Stimulated activated CD4-positive, alpha-beta T cell treated with anti-CD3 and anti-CD28 coated beads, Interleukin-12 subunit alpha, Interleukin-12 subunit beta, amount 100 ng/mL, for 24 hours (primary cell): ENCODE measurements around the gene ACOX3.
"Not testable (repeated sequence)": the region's sequence is repeated elsewhere in the genome, so short reads cannot be mapped to it uniquely, and the experiment has no call there.

Experiments
- DNase-seq, 2 experiments: peaks; one replicate each; pipeline ENCODE4 v3.0.0-alpha.2; 2020; ENCODE audit warnings: low read depth in 2 of 2

ACOX3 gene

DNA sequence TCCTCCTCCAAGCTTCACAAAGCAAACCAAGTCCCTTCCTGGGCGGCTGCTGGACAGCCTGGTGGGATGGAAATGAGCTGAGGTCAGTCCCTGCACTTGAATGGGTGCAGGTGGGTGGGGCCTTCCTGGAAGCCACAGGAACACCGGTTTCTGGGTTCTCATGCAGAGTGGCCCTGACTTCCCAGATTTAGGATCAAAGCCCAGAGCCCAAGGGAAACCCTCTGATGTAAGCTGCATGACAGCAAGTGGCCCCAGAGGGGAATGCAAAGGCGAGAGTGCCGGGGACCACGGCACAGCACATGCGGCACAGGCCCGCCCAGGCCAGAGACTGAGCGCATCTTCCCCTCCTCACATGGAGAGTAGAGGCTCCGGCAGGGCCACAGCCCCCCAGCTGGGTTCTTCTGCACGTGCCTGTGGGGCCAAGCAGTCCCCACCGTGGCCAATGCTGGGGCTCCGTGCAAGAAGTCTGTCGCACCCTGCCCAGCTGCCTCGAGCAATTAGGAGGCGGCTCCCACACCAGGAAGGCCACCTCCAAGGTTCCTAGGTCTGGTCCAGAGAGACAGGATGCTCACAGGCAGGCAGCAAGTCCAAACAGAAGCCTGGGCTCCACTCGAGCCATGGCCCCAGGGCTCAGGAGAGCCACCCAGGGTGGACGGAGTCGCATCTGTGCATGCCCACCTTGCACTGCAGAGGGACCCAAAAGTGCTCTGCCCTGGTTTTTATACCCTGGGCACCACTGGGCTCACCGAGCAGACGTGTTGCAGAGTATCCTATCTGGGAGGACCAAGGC is 88.0 kb downstream of the ACOX3 start:
- no peak for DNase-seq

- DNase-seq: no peak
These were observed 88.6 kb downstream of the ACOX3 start for GRCh38 chr4:8351931-8352367.

- DNase-seq: no peak
These were observed 89.6 kb downstream of the ACOX3 start for GRCh38 chr4:8350841-8351461.

DNA sequence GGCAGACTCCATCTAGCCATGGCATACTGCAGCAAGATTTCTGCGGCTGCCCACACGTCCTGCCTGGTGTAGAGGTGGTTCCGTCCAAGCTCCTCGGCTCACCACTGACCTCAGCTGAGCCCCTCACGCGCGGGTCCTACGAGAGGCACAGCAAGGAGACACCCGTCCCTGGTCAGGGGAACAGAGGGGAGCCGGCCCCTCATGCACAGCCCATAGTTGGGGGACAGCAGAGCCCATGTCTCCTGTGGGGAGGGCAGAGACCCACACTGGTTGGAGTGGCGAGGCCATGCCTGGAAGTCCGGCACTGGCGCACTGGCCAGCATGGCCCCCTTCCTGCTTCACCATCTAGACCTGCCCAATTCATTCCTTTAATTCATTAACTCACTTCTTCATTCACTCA is 90.2 kb downstream of the ACOX3 start:
- no peak for DNase-seq

DNA sequence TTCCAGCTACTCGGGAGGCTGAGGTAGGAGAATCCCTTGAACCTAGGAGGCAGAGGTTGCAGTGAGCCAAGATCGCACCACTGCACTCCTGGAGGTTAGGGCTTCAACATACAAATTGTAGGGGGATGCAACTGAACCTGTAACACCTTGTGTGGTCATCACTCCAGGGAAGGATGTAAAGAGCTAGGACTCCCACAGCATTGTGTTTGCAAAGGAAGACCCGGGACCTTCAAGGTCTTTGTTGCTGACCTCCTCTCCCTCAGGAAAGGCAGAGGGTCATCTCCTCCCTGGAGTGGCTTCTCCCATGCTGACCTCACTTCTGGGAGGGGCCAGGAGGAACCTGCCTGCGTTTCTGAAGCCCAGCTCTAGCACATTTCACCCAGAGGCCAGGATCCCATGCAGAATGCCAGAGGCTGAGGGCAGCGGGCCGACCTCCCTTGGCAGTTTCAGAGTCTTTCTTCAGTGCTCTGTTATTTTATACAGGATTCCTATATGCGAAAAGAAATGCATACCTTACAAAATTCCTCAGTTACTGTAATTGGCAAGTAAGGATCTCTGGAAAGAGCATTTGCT is 90.8 kb downstream of the ACOX3 start:
- no peak for DNase-seq

GRCh38 chr4:8349236-8349635 is 91.3 kb downstream of the ACOX3 start:
- DNase-seq: not testable (repeated sequence)

- no peak for DNase-seq
These were observed 92.5 kb downstream of the ACOX3 start for GRCh38 chr4:8348071-8348470.

DNA sequence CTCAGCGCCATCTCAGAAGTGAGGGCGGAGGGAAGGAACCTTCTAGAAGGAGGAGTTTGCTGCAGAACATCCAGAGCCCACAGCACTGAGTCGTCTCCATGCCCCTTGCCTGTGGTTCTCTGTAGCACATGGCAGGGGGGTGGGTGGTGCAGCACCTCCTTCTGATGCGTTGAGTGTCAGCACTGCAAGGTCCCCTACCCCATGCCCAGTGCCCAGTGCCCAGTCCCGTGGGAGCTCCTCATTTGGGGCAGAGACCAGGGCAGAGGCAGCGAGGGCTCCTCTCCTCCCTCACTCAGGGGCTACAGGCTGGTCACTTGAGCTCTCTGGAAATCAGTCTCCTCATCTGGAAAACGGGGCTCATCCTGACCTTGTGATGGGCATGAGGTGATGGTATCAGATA is 92.9 kb downstream of the ACOX3 start:
- DNase-seq: no peak

DNA sequence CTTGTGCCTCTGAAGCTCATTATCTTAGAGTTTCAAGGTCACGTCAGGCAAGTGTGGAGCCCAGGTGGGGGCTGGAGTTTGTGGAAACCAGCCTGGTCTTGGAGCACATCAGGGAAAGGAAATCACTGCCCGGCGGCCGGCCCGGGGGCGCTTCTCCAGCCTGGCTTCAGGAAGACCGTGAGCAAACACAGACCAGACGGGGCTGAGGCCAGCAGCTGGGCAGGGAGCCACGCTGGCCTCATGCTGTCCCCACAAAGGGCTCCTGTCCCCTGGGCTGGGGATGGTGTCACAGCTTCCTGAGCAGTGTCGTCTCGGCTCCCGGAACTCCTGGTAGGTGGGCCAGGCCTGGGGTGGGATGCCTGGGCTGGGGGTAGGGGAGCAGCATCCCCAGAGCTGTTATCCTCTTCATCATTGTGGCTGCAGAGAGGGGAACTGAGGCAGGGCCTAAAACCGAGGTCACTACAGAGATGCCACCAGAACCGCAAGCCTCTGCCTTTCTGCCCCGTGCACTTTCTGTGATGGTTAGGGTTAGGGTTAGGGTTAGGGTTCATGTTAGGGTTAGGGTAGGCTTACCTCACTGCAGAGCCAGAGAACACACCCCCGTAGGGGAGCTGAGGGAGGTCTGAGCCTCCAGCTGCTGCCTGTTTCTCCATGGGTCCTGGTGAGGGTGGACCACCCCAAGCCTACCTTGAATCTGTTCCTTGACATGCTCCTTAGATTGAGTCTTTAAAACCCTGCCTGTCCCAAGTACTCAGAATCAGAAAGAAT is 93.5 kb downstream of the ACOX3 start:
- DNase-seq: no peak

DNA sequence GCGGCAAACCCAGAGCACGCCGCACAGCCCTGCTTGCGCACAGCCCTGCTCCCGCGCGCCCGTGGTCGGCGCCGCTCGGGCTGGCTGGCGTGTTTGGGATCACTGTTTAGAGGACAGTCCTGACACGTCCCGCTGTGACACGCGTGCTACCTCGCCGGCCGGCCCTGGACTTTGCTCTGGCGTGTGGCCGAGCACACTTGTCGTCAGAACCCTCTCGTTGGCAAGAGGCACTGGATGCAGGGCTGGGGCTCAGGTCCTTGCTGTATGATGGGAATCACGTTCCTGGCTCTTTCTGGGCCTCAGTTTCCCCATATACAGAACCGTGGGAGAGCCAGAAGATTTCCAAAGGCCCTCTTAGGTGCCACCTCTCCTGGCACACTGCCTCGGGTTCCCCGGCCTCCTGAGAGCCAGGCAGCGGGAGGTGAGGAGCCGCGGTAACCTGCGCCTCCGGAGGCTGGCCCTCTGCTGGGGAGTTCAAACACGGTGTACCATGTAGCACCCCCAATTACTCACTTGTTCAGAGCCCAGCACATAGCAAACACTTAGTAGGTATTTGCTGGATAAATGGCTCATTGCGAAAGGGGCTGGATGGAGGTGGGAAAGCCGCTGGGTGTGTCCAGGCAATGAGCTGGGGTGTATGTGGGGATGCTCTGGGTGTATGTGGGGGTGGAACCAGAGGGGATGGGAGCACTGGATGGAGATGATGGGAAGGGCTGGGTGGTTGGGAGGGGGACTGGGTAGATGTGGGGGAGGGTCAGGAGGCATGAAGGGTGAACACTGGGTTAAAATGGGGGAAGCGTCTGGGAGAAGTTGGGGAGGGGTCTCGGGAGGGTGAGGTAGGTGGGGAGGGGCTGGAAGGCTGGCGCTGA is 94.3 kb downstream of the ACOX3 start:
- no peak for DNase-seq

DNA sequence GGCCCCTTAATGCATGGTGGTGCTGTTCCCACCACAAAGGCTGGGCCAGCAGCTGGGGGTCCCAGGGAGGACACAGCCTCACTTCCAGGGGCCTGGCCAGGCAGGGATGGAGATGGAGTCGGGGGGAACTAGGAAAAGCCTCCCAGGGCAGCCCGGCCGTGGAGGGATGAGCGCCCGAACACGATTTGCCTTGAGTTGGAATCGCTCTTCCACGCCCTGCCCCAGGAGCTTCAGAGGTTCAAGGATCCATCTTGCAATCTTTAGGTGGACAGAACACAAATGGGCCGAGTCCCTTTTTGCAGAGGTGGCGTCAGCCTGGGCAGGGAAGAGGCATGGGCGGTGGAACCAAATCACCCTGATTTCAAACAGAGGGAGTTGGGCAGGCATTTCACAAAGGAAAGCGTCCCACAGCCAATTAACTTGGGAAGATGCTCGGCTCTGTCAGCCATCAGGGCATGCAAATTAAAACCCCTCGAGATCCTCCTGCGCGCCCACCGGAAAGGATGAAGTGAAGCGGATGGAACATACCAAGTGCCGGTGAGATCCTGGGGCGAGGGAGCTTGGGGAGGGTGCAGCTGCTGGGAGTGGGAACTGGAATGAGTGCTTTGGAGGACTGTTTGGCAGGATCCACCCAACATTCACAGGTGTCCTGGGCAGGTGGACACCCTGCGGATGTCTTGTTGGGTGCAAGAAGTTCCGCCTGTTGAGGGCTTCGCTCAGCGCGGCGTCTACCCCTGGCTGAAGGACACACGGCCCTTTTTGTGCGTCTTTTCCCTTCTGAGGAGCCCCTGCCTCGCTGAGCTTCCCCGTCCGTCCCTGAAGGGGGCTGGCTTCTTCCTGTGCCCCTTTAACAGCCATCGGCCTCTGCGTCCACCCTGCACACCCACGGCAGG is 95.2 kb downstream of the ACOX3 start:
- DNase-seq: no peak

DNA sequence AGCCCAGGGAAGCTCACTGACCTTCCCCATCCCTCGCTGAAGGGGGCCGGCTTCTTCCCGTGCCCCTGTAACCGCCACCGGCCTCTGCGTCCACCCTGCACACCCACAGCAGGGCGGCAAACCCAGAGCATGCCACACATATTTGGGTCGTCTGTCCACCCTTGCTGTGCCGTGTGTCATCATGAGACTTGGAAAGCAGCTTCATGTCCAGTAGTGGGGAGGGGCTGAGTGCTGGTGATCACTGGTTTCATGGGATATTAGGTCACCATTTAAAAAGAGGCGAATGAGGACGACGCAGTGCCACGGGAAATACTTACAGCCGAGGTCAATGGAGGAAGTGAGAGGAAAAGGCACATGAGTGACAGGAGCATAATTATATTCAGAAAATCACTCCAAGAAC is 96.1 kb downstream of the ACOX3 start:
- DNase-seq: no peak

DNA sequence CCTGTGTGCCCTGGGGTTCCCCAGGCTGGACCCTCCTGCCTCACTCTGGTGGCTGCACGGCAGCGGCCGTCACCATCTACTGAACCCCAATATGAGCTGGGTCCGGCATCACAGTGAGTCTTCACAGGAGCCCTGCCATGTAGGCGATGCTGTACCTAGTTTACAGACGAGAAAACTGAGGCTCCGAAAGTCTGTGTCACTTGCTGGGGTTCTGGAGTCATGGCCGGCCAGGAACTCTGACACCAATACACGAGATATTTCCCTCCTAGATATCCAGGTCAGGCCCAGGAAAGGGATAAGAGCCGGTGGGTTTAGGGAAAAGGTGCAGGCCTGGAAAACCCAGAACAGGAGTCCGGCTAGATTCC is 96.6 kb downstream of the ACOX3 start:
- DNase-seq: no peak

DNA sequence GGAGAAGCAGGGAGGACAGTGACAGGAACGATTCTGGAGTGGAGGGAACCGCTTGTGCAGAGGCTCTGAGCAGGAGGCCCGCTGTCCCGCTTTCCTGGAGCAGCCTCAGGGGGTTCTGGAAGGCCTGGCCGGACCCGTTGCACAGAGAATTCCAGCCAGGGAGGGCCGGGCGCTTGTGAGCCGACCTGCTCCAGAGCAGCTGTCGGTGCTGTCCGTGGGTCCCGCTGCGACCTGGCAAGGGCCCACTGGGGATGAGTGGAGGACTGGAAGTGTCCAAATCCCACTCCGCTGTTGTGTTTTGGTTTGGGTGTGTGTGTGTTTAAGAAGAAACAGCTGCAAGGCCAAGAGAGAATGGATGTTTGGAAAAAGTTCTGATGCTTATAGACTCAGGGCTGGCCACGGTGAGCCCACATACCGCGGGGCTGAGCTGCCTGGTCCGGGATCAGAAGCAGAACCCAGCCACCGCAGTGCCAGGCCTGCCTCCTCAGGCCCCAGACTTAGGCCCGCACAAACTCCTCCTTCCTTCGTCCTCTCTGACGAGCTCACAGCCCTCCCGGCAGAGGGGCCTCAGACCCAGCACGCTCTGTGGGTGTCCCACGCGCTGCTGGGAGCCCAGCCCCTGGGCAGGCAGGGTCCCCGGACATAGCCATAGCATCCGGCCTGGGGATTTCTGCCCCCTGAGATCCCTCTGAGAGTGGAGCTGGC is 97.1 kb downstream of the ACOX3 start:
- DNase-seq: no peak

DNA sequence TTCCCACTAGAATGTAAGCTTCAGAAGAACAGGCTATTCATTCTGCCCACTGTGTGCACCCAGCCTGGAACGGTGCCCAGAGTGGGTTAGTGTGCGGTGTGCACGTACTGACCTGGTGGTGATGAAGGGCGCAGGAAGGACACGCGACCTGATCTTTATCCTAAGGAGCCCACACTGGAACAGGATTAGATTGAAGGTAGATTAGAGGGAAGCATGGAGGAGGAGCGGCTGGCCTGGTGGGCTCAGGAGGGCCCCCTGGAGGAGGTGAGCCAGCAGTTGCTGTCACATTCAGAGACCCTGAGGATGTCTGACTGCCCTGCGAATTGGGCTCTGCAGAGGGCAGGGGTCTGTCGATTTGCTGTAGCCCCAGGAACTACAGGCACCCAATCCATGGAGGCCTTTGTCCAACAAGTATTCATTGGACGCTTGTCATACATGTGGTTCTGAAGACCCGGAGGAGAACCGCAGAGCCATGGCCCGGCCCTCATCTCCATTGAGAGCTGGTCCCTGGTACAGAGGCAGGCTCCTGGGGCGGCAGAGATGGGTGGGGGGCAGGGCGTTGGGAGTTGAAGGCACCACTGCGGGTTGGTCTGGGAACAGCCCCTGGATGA is 97.8 kb downstream of the ACOX3 start:
- DNase-seq: no peak

DNA sequence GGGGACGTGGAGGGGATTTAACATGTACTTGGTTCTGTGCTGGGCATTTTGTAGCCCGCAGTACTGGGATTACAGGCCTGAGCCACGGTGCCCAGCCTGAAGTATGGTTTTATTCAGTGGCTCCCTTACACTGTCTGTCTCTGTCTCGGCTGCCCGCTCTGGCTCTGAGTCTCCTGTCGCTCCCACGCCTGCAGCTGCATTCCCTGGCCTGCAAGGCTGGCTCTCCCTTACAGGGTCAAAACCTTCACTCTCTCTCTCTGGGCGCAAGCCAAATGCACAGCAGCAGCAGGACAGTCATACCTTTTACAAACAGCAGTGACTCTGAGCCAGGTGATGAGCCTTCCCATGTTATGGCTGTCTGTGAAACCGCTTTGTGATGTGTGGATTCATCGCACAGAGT is 98.8 kb downstream of the ACOX3 start:
- DNase-seq: no peak

GRCh38 chr4:8341281-8341680 is 99.2 kb downstream of the ACOX3 start:
- DNase-seq: not testable (repeated sequence)

DNA sequence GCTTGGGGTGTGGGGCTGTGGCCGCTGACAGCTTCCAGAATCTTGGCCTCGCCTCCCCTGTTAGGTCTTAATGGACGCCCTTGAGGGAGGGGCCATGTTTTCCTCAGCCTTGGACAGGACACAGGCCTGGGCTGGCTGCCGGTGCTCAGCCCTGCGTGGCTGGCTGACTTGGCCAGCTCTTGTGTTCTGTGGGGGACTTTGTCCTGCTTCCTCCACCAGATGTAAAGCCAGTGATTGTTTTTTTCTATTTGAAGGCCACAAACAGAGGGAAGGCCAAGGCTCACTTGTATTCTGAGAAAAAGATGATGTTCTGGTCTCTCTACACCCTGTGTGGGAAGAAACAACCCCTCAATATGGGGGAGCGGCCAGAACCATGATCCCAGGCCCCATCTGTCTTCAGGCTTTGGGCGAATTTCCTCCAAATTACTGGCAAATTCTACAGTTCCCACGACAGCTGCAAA is 99.7 kb downstream of the ACOX3 start:
- no peak for DNase-seq

DNA sequence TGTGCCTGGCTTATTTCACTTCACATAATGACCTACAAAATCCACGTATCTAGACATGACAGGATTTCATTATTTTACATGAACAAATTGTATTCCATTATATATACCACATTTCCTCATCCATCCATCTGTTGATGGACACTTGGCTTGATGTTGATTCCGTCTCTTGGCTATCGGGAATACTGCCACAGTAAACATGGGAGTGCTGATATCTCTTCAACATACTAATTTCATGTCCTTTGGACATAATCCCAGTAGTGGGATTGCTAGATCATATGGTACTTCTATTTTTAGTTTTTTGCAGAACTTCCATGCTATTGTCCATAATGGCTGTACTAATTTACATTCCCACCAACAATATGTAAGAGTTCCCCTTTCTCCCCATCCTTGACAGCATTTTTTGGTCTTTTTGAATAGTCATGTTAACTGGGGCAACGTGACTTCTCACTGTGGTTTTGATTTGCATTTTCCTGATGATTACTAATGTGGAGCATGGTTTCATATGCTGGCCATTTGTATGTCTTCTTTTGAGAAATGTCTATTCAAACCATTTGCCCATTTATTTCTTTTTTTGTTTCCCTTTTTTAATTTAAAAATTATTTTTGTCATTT is 102.1 kb downstream of the ACOX3 start:
- no peak for DNase-seq
